ENCODE results near the gene SDC1. TPM values are rescaled to one million over a fixed set of nuclear protein-coding genes. Genes with fewer than 3 reads are reported as not detected.

The SDC1 gene
- total RNA-seq, 1 donor from 2014 or later, result 0.59 TPM

DNA sequence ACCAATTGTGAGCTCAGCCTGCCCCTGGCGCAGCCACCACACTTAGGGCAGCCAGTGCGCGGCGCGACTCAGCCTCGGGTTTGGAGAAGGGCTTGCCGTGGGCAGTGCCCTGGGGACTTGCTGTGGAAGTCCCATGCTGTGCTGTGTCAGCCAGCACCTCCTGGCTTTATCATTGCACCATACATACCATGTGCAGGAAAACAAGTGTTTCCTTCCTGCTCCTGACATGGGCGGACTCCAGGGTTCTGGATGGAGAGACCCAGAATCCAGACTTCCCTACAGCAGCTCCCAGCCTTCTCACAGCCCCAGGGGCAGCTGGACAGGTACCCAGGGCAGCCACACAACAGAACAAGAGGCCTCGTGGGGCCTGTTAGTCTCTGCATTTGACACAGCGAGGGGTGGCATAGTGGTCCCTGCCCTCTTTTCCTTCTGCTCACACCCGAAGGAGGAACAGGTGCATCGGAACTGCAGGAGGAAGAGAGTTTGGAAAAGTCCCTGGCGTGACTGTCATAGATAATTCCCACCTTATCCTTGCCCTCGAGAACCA is 54.2 kb downstream of the SDC1 start:
- no peaks in the 10 kb centered on the region for H3K4me1 Mint-ChIP-seq (ENCODE audit: low read depth)
- no peaks in the 10 kb centered on the region for H3K36me3 Mint-ChIP-seq (ENCODE audit: low read depth)
- no peak for DNase-seq (ENCODE audit: low spot score)

GRCh38 chr2:20169796-20170703 is 54.9 kb downstream of the SDC1 start:
- Mint-ChIP-seq H3K27me3 (ENCODE audit: low read depth) (no peaks in the 10 kb centered on the region), H3K4me1 (ENCODE audit: low read depth) (no peaks in the 10 kb centered on the region), H3K4me3 (ENCODE audit: low read depth) (no peak overlapping the region), H3K27ac (no peak overlapping the region), H3K9me3 (no peaks in the 10 kb centered on the region), H3K36me3 (ENCODE audit: low read depth) (no peaks in the 10 kb centered on the region)
- intact Hi-C loops (cut with micrococcal nuclease), result no loop called here
- no peak for DNase-seq (ENCODE audit: low spot score)

More for the DNA sequence above, 54.2 kb downstream of the SDC1 start:
- intact Hi-C loops (cut with micrococcal nuclease), result no loop called here
- Mint-ChIP-seq H3K4me3 (ENCODE audit: low read depth) (no peak overlapping the region), H3K27ac (no peak overlapping the region), H3K27me3 (ENCODE audit: low read depth) (no peaks in the 10 kb centered on the region), H3K9me3 (no peaks in the 10 kb centered on the region)

- Mint-ChIP-seq H3K4me3 (ENCODE audit: low read depth) (no peak overlapping the region), H3K9me3 (no peaks in the 10 kb centered on the region), H3K4me1 (ENCODE audit: low read depth) (no peaks in the 10 kb centered on the region), H3K36me3 (ENCODE audit: low read depth) (no peaks in the 10 kb centered on the region), H3K27ac (no peak overlapping the region), H3K27me3 (ENCODE audit: low read depth) (no peaks in the 10 kb centered on the region)
- DNase-seq (ENCODE audit: low spot score), result no peak
- intact Hi-C loops (cut with micrococcal nuclease), result no loop called here
Measured at GRCh38 chr2:20168727-20169696, 55.9 kb downstream of the SDC1 start.

DNA sequence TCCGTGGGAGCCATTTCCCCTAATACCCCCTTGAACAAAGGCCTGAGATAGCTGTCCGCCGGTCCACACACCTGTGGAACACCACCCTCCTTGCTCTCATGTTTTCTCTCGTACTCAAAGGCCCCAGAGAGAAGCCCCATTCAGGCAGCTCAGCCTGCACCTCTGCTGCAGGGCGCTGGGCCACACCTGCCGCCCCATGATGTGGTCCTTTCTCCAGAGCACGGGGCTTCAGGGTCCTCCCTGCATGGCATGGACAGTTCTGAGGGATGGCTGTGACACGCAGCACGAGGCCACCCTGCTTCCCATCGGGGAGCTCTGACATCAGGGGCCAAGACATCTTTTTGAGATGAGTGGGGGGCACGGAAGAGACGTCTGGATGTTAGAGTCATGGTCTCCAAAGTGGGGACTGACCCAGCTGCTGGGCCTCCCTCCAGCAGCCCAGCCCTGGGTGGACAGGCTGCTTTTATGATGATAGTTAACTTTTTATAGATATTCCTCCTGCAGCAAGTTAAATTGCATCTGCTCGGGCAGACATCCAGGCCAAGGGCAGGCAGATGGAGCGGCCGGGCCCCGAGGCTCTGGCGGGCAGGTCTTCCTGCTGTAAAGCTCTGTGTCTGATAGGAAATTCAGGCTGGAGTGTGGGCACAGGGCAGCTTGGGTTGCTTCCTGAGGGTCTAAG is 56.7 kb downstream of the SDC1 start:
- no peak for DNase-seq (ENCODE audit: low spot score)
- no peaks in the 10 kb centered on the region for H3K27me3 Mint-ChIP-seq (ENCODE audit: low read depth)
- no peaks in the 10 kb centered on the region for H3K4me1 Mint-ChIP-seq (ENCODE audit: low read depth)
- no peaks in the 10 kb centered on the region for H3K36me3 Mint-ChIP-seq (ENCODE audit: low read depth)
- no peaks in the 10 kb centered on the region for H3K9me3 Mint-ChIP-seq
- no peak overlapping the region for H3K27ac Mint-ChIP-seq
- H3K4me3 Mint-ChIP-seq (ENCODE audit: low read depth), result no peak overlapping the region
- intact Hi-C loops (cut with micrococcal nuclease), result no loop called here

GRCh38 chr2:20167356-20167755 is 57.6 kb downstream of the SDC1 start:
- intact Hi-C loops (cut with micrococcal nuclease), result no loop called here
- no peak for DNase-seq (ENCODE audit: low spot score)
- Mint-ChIP-seq H3K27ac (no peak overlapping the region), H3K36me3 (ENCODE audit: low read depth) (no peaks in the 10 kb centered on the region), H3K27me3 (ENCODE audit: low read depth) (no peaks in the 10 kb centered on the region), H3K9me3 (no peaks in the 10 kb centered on the region), H3K4me3 (ENCODE audit: low read depth) (no peak overlapping the region), H3K4me1 (ENCODE audit: low read depth) (no peaks in the 10 kb centered on the region)

GRCh38 chr2:20165677-20166509 is 59.0 kb downstream of the SDC1 start:
- DNase-seq (ENCODE audit: low spot score), result no peak
- Mint-ChIP-seq H3K27me3 (ENCODE audit: low read depth) (no peaks in the 10 kb centered on the region), H3K27ac (no peak overlapping the region), H3K36me3 (ENCODE audit: low read depth) (no peaks in the 10 kb centered on the region), H3K4me1 (ENCODE audit: low read depth) (no peaks in the 10 kb centered on the region), H3K9me3 (no peaks in the 10 kb centered on the region), H3K4me3 (ENCODE audit: low read depth) (no peak overlapping the region)
- intact Hi-C loops (cut with micrococcal nuclease), result no loop called here

DNA sequence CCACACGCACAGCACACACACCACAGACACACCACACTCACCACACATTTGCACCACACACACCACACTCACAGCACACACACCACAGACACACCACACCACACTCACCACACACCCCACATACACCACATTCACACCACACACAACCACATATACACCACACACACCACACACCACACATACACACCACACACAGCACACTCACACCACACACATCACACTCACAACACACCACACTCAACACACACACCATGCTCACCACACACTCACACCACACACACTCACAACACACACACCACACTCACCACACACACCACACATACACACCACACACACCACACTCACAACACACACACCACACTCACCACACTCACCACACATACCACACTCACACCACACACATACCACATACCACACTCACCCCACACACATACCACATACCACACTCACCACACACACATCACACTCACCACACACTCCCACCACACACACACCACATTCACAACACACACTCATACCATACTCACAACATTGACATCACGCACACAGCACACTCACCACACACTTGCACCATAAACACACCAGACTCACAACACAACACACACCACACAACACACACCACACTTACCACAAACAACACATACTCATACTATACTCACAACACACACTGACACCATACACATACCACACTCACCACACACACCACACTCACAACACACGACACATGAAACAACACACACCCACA is 60.0 kb downstream of the SDC1 start:
- no peak for DNase-seq (ENCODE audit: low spot score)
- Mint-ChIP-seq H3K4me3 (ENCODE audit: low read depth) (no peak overlapping the region), H3K27ac (no peak overlapping the region), H3K4me1 (ENCODE audit: low read depth) (no peaks in the 10 kb centered on the region), H3K36me3 (ENCODE audit: low read depth) (no peaks in the 10 kb centered on the region), H3K27me3 (ENCODE audit: low read depth) (no peaks in the 10 kb centered on the region), H3K9me3 (no peaks in the 10 kb centered on the region)
- intact Hi-C loops (cut with micrococcal nuclease), result no loop called here

DNA sequence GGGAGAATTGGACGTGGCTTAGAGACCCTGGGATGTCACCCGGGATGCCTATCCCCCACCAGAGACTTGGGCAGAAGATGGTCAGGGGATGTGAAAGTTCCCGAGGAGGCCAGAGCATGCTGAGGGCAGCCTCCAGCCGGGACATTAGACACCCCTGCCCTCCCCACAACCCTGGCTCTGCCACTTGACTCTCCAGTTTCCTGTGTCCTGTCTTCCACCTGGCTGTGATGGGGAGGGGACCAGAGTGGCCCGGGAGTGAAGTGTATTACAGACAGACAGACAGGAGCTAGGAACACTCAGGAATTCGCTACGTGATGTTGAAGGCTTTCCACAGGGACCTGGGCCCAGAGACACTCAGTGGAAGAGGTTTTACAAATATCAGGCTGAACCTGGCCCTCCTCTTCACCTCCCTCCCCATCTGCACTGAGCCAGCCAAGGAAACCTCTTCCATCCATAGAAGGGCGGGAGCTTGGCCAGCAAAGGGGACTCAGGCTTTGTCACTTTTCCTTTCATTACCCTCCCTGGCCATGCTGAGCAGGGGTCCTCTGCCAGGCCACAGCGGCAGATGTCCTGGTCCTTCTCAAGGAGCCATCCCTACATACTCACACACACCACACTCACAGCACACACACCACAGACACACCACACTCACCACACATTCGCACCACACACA is 60.7 kb downstream of the SDC1 start:
- no peak for DNase-seq (ENCODE audit: low spot score)
- H3K27me3 Mint-ChIP-seq (ENCODE audit: low read depth), result peaks cover 6% of the 10 kb centered on the region
- no peak overlapping the region for H3K4me3 Mint-ChIP-seq (ENCODE audit: low read depth)
- no peaks in the 10 kb centered on the region for H3K36me3 Mint-ChIP-seq (ENCODE audit: low read depth)
- H3K27ac Mint-ChIP-seq, result no peak overlapping the region
- H3K9me3 Mint-ChIP-seq, result no peaks in the 10 kb centered on the region
- intact Hi-C loops (cut with micrococcal nuclease), result no loop called here
- H3K4me1 Mint-ChIP-seq (ENCODE audit: low read depth), result no peaks in the 10 kb centered on the region

- H3K9me3 Mint-ChIP-seq, result no peaks in the 10 kb centered on the region
- H3K4me3 Mint-ChIP-seq (ENCODE audit: low read depth), result no peak overlapping the region
- no peak for DNase-seq (ENCODE audit: low spot score)
- H3K27me3 Mint-ChIP-seq (ENCODE audit: low read depth), result peaks cover 14% of the 10 kb centered on the region
- no peaks in the 10 kb centered on the region for H3K4me1 Mint-ChIP-seq (ENCODE audit: low read depth)
- H3K27ac Mint-ChIP-seq, result no peak overlapping the region
- H3K36me3 Mint-ChIP-seq (ENCODE audit: low read depth), result no peaks in the 10 kb centered on the region
- intact Hi-C loops (cut with micrococcal nuclease), result no loop called here
Measured at GRCh38 chr2:20159411-20160070, 65.4 kb downstream of the SDC1 start.

DNA sequence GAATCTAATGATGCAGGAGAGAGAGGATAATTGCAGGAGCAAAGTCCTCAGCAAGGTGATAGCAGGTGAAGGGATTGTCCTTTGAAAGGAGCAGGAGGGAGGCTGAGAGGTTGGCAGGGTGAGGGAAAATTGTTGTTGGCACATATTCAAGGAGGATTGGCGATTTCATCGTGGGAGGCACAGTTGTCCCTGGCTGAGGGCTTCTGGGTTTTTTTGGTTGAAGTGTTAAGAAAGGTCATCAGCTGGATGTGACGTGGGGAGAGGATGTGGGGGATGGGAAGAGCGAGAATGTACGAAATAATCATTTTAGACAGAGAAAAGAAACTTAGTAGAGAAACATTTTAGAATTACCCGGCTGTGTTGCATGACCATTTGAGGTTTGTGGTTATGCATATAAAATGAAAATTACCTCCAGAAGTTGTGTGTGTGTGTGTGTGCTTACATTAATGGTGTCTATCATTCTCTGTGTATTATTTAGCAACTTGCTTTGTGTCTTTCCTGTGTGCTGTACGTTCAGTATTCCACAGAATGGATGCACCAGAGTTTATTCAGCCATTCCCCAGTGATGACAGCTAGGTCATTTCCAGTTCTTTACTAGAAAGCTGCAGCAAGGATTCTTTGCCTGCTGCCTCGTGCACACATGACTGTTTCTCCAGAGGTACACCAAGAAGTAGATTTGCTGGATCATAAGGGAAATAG is 67.6 kb downstream of the SDC1 start:
- H3K9me3 Mint-ChIP-seq, result no peaks in the 10 kb centered on the region
- H3K27me3 Mint-ChIP-seq (ENCODE audit: low read depth), result peaks cover 15% of the 10 kb centered on the region
- no peaks in the 10 kb centered on the region for H3K36me3 Mint-ChIP-seq (ENCODE audit: low read depth)
- no peak for DNase-seq (ENCODE audit: low spot score)
- intact Hi-C loops (cut with micrococcal nuclease), result no loop called here
- no peak overlapping the region for H3K27ac Mint-ChIP-seq
- no peaks in the 10 kb centered on the region for H3K4me1 Mint-ChIP-seq (ENCODE audit: low read depth)
- H3K4me3 Mint-ChIP-seq (ENCODE audit: low read depth), result no peak overlapping the region

All from activated T-helper 2 cell treated with anti-CD3 and anti-CD28 coated beads, Interferon-gamma antibody, Interleukin-2, Interleukin-4, amounts not matched to agents 10 μg/mL and 5 μg/mL and 100 μg/mL, durations not matched to agents 14 hours and 24 hours and 36 hours (primary cell).